ENCODE data around the gene C10orf53. TPM values are rescaled to one million over a fixed set of nuclear protein-coding genes. Genes with fewer than 3 reads are reported as not detected.

Gene C10orf53
- total RNA-seq, 3 donors from 2014 or later, result not detected

DNA sequence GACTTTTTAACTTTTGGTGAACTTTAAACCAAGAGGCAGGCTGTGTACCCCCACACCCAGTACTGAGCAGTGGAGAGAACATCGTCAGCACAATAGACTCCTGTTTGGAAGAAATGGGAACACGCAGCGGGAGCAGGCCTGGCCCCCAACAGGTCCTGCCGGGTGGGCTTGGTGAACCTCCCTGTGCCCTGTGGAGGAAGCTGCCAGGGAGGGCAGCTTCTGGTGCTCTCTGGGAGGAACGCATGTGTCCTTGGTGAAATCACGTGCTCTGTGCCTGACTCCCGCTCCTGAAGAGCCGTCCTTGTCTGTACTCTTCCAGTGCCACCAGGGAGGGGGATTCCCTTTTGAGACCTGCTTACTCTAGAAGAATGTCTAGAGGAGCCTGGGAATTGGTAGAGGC lies 34.0 kb upstream of the C10orf53 start:
- Histone ChIP-seq H3K4me1 (no peaks in the 10 kb centered on the region), H3K36me3 (no peaks in the 10 kb centered on the region)
- TF ChIP-seq POLR2A (IDR thresholded peaks at IDR 0.05), result no peak
- TF ChIP-seq CTCF (IDR thresholded peaks at IDR 0.05), result no peak
- no peak for TF ChIP-seq POLR2AphosphoS5 (IDR thresholded peaks at IDR 0.05)

GRCh38 chr10:49645871-49646870 lies 33.3 kb upstream of the C10orf53 start:
- intact Hi-C loops (cut with DNase I; ENCODE audit: low total_unique reads), result loop anchor here (2.0 kb wide), 1 partner anchor 31 kb away; no protein-coding TSS in a partner anchor
- peak in 1 of 2 donors; percentile 39 for DNase-seq (ENCODE audit: low spot score in 2 of 2)
- peaks cover 0 to 49% of the 10 kb centered on the region in 2 donors for H3K27me3 ChIP-seq

More for the DNA sequence above, 34.0 kb upstream of the C10orf53 start:
- no peak overlapping the region for H3K27ac ChIP-seq
- no peaks in the 10 kb centered on the region for H3K9me3 ChIP-seq
- intact Hi-C loops (cut with DNase I; ENCODE audit: low total_unique reads), result loop anchor here (2.0 kb wide), 1 partner anchor 31 kb away; no protein-coding TSS in a partner anchor
- H3K27me3 ChIP-seq, result peaks cover 0 to 46% of the 10 kb centered on the region in 2 donors
- DNase-seq (ENCODE audit: low spot score in 2 of 2), result peak in 1 of 2 donors; percentile 20
- no peak overlapping the region for H3K4me3 ChIP-seq

DNA sequence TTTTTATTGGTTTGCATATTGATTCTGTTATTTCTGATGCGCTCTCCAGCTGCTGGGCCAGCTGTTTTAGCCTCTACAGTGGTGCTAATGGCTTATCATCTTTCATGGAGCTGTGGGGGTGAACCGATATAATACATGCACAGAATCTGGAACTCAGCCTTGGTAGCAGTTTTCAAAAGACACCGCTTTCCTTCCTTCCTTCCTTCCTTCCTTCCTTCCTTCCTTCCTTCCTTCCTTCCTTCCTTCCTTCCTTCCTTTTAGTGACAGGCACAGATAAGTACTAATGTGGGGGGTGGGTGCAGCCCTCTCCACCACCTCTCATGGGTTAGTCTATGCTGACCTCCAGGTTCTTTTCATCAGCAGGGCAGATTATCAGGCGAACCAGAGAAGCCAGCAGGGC lies 31.9 kb upstream of the C10orf53 start:
- no peaks in the 10 kb centered on the region for H3K4me1 ChIP-seq
- peaks cover 0 to 38% of the 10 kb centered on the region in 2 donors for H3K27me3 ChIP-seq
- H3K36me3 ChIP-seq, result no peaks in the 10 kb centered on the region
- TF ChIP-seq POLR2AphosphoS5 (IDR thresholded peaks at IDR 0.05) (no peak), CTCF (IDR thresholded peaks at IDR 0.05) (no peak), POLR2A (IDR thresholded peaks at IDR 0.05) (no peak)
- intact Hi-C loops (cut with DNase I; ENCODE audit: low total_unique reads), result no loop called here
- no peak for DNase-seq (ENCODE audit: low spot score in 2 of 2)
- no peaks in the 10 kb centered on the region for H3K9me3 ChIP-seq
- no peak overlapping the region for H3K27ac ChIP-seq
- no peak overlapping the region for H3K4me3 ChIP-seq

More at GRCh38 chr10:49645871-49646870, 33.3 kb upstream of the C10orf53 start:
- Histone ChIP-seq H3K4me3 (no peak overlapping the region), H3K4me1 (no peaks in the 10 kb centered on the region), H3K9me3 (no peaks in the 10 kb centered on the region), H3K27ac (no peak overlapping the region), H3K36me3 (no peaks in the 10 kb centered on the region)
- TF ChIP-seq CTCF (IDR thresholded peaks at IDR 0.05) (no peak), POLR2A (IDR thresholded peaks at IDR 0.05) (no peak), POLR2AphosphoS5 (IDR thresholded peaks at IDR 0.05) (no peak)

DNA sequence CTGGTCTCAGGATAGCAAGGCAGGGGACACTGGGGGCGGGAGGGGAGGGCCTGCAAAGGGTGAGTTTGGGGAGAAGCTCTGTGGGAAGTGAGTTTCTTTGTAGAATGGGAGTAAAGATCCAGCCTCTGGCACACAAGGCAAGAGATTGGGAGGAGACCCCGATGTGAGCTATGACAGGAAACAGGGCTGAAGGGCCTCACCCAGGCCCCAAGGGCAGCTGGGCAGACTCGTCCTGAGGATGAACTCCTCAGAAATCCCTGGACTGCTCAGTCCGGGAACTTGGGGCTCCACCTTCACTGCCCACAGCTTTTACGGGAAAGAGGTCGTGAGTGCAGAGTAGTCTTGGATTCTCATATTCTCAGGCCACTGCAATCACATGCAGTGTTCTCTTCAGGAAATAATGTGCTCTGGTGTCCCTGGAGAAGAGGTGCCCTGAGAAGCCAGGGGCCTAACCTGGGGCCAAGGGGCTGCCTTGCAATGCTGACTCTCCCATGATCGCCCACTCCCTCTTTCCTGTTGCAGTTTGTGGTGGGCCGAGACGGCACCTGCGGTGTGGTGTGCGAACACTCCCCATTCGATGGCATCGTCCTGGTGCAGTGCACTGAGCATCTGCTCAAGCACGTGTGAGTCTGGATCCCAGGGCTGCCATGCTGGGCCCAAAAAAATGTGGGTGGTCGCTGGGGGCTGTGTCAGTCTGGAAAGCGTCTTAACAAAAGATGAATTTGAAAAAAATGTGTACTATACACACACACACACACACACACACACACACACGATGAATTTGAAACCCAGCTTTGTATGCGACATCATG lies 31.3 kb upstream of the C10orf53 start:
- TF ChIP-seq CTCF (IDR thresholded peaks at IDR 0.05), result no peak
- no peak for TF ChIP-seq POLR2A (IDR thresholded peaks at IDR 0.05)
- TF ChIP-seq POLR2AphosphoS5 (IDR thresholded peaks at IDR 0.05), result no peak
- no peak overlapping the region for H3K4me3 ChIP-seq
- no peaks in the 10 kb centered on the region for H3K9me3 ChIP-seq
- no peak overlapping the region for H3K27ac ChIP-seq
- H3K36me3 ChIP-seq, result no peaks in the 10 kb centered on the region
- DNase-seq (ENCODE audit: low spot score in 2 of 2), result no peak
- H3K27me3 ChIP-seq, result peaks cover 0 to 32% of the 10 kb centered on the region in 2 donors
- intact Hi-C loops (cut with DNase I; ENCODE audit: low total_unique reads), result no loop called here
- no peaks in the 10 kb centered on the region for H3K4me1 ChIP-seq
